Measurements from ENCODE around the gene TRABD2B.

The TRABD2B gene

DNA sequence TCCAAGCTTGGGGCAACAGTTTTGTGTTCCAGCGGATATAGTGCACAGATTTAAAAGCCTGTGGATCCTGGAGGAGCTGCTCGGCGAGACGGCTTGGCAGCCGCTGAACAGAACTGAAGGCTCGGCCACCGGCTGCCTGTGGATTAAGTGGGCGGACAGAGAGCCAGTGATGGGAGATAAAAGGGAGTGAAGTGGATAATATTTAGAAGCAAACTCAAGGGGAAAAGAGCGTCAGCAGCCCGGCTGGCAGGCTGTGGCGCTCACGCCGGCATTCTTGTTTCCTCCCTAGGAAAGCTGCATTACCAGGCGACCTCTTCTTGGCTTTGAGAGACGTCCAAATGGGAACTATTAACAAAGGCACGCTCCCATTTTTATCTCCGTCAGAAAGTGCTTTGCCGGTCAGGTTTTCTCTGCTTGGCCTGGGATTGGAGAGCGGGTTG lies 10.4 kb downstream of the TRABD2B start:
- H3K9me3 ChIP-seq (ENCODE audit: control insufficient read depth, insufficient read depth, low read depth, low read length): no peaks in the 10 kb centered on the region
- H3K4me3 ChIP-seq (ENCODE audit: low read depth, low read length): no peak overlapping the region
- 0 out of 2 replicates have a peak, but pooled peaks cover 3% of the 10 kb centered on the region for H3K4me1 ChIP-seq (ENCODE audit: control insufficient read depth, insufficient read depth, low read length)
- ChIA-PET CTCF (interaction anchor here (1.1 to 3.0 kb wide), 2 partner anchors 11 to 260 kb away, joined by 3 to 9 read pairs; partner anchors contain the start of gene TRABD2B), POLR2A (no interaction called here)
- no peaks in the 10 kb centered on the region for H3K36me3 ChIP-seq (ENCODE audit: control insufficient read depth in 2 of 2, insufficient read depth in 1 of 2, low read length in 2 of 2)
- TF ChIP-seq GLIS1 (tag by site-specific recombination; IDR thresholded peaks at IDR 0.05) (no peak), KLF1 (tag by site-specific recombination; IDR thresholded peaks at IDR 0.05) (no peak), ZNF366 (tag by site-specific recombination; conservative IDR thresholded peaks at IDR 0.05) (no peak), ZNF423 (tag by site-specific recombination; IDR thresholded peaks at IDR 0.05) (no peak), ZFP37 (tag by site-specific recombination; IDR thresholded peaks at IDR 0.05) (no peak), ZBTB8A (tag by site-specific recombination; IDR thresholded peaks at IDR 0.05) (no peak), ZNF621 (tag by site-specific recombination; IDR thresholded peaks at IDR 0.05) (no peak), EGR2 (tag by site-specific recombination; IDR thresholded peaks at IDR 0.05; ENCODE audit: low read depth) (no peak), PRDM4 (tag by site-specific recombination; IDR thresholded peaks at IDR 0.05) (no peak), ZNF645 (tag by site-specific recombination; IDR thresholded peaks at IDR 0.05) (no peak), ZNF404 (tag by site-specific recombination; IDR thresholded peaks at IDR 0.05) (no peak), ZNF132 (tag by site-specific recombination; IDR thresholded peaks at IDR 0.05; ENCODE audit: borderline replicate concordance) (no peak)
- TF ChIP-seq, protein P1, sequence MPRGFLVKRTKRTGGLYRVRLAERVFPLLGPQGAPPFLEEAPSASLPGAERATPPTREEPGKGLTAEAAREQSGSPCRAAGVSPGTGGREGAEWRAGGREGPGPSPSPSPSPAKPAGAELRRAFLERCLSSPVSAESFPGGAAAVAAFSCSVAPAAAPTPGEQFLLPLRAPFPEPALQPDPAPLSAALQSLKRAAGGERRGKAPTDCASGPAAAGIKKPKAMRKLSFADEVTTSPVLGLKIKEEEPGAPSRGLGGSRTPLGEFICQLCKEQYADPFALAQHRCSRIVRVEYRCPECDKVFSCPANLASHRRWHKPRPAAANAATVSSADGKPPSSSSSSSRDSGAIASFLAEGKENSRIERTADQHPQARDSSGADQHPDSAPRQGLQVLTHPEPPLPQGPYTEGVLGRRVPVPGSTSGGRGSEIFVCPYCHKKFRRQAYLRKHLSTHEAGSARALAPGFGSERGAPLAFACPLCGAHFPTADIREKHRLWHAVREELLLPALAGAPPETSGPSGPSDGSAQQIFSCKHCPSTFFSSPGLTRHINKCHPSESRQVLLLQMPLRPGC (tag by site-specific recombination; IDR thresholded peaks at IDR 0.05): no peak
- TF ChIP-seq, protein P2, sequence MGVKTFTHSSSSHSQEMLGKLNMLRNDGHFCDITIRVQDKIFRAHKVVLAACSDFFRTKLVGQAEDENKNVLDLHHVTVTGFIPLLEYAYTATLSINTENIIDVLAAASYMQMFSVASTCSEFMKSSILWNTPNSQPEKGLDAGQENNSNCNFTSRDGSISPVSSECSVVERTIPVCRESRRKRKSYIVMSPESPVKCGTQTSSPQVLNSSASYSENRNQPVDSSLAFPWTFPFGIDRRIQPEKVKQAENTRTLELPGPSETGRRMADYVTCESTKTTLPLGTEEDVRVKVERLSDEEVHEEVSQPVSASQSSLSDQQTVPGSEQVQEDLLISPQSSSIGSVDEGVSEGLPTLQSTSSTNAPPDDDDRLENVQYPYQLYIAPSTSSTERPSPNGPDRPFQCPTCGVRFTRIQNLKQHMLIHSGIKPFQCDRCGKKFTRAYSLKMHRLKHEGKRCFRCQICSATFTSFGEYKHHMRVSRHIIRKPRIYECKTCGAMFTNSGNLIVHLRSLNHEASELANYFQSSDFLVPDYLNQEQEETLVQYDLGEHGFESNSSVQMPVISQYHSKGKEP (tag by site-specific recombination; IDR thresholded peaks at IDR 0.05): no peak
- TF ChIP-seq, protein P3, sequence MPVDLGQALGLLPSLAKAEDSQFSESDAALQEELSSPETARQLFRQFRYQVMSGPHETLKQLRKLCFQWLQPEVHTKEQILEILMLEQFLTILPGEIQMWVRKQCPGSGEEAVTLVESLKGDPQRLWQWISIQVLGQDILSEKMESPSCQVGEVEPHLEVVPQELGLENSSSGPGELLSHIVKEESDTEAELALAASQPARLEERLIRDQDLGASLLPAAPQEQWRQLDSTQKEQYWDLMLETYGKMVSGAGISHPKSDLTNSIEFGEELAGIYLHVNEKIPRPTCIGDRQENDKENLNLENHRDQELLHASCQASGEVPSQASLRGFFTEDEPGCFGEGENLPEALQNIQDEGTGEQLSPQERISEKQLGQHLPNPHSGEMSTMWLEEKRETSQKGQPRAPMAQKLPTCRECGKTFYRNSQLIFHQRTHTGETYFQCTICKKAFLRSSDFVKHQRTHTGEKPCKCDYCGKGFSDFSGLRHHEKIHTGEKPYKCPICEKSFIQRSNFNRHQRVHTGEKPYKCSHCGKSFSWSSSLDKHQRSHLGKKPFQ (tag by site-specific recombination; IDR thresholded peaks at IDR 0.05): no peak
- H3K27ac ChIP-seq (ENCODE audit: extremely low read depth, low read depth, low read length): no peak overlapping the region

GRCh38 chr1:47985018-47985417 lies 12.2 kb downstream of the TRABD2B start:
- H3K4me1 ChIP-seq (ENCODE audit: control insufficient read depth, insufficient read depth, low read length): 0 out of 2 replicates have a peak, but pooled peaks cover 3% of the 10 kb centered on the region
- no peak for TF ChIP-seq KLF10 (tag by site-specific recombination; IDR thresholded peaks at IDR 0.05)
- no peak for TF ChIP-seq YY2 (tag by site-specific recombination; IDR thresholded peaks at IDR 0.05)
- TF ChIP-seq ZNF701 (tag by site-specific recombination; IDR thresholded peaks at IDR 0.05): no peak
- TF ChIP-seq ZNF433 (tag by site-specific recombination; IDR thresholded peaks at IDR 0.05; ENCODE audit: low read depth): no peak
- no peak for TF ChIP-seq HOXA7 (CRISPR knock-in tag; IDR thresholded peaks at IDR 0.05; ENCODE audit: borderline replicate concordance)
- TF ChIP-seq ZNF571 (tag by site-specific recombination; IDR thresholded peaks at IDR 0.05): no peak
- TF ChIP-seq, protein P4, sequence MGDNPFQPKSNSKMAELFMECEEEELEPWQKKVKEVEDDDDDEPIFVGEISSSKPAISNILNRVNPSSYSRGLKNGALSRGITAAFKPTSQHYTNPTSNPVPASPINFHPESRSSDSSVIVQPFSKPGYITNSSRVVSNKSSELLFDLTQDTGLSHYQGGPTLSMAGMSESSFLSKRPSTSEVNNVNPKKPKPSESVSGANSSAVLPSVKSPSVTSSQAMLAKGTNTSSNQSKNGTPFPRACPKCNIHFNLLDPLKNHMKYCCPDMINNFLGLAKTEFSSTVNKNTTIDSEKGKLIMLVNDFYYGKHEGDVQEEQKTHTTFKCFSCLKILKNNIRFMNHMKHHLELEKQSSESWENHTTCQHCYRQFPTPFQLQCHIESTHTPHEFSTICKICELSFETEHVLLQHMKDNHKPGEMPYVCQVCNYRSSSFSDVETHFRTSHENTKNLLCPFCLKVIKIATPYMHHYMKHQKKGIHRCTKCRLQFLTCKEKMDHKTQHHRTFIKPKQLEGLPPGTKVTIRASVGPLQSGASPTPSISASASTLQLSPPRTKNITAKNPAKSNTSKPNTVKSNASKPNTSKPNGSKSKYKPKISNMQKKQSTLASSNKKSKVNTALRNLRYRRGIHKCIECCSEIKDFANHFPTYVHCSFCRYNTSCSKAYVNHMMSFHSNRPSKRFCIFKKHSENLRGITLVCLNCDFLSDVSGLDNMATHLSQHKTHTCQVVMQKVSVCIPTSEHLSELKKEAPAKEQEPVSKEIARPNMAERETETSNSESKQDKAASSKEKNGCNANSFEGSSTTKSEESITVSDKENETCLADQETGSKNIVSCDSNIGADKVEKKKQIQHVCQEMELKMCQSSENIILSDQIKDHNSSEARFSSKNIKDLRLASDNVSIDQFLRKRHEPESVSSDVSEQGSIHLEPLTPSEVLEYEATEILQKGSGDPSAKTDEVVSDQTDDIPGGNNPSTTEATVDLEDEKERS (tag by site-specific recombination; IDR thresholded peaks at IDR 0.05): no peak
- no peak for TF ChIP-seq MZF1 (tag by site-specific recombination; IDR thresholded peaks at IDR 0.05; ENCODE audit: borderline replicate concordance)
- no peak for TF ChIP-seq GLI4 (tag by site-specific recombination; IDR thresholded peaks at IDR 0.05)
- CTCF ChIA-PET: interaction anchor here (0.6 to 3.0 kb wide), 3 partner anchors 13 to 76 kb away, joined by 3 to 9 read pairs (median 4); partner anchors contain the start of gene TRABD2B
- no peak overlapping the region for H3K27ac ChIP-seq (ENCODE audit: extremely low read depth, low read depth, low read length)
- no peaks in the 10 kb centered on the region for H3K9me3 ChIP-seq (ENCODE audit: control insufficient read depth, insufficient read depth, low read depth, low read length)
- POLR2A ChIA-PET: no interaction called here
- H3K4me3 ChIP-seq (ENCODE audit: low read depth, low read length): no peak overlapping the region
- H3K36me3 ChIP-seq (ENCODE audit: control insufficient read depth in 2 of 2, insufficient read depth in 1 of 2, low read length in 2 of 2): no peaks in the 10 kb centered on the region
